Breast epithelium (tissue), 4 donors: ENCODE results near the gene FYN. TPM values are rescaled to one million over a fixed set of nuclear protein-coding genes. Genes with fewer than 3 reads are reported as not detected.

Experiments
- DNase-seq, 2 donors: peaks; one replicate each; pipeline ENCODE4 v3.0.0-alpha.2; 2019; ENCODE audit warnings: low spot score in 2 of 2
- H3K27ac ChIP-seq, 2 donors: fragments of 200-600 bp; sonication (generic) in 1 of 2; one replicate each; pipeline ENCODE4 v1.5.1; 2016 to 2019; ENCODE audit warnings: mild to moderate bottlenecking in 1 of 2
- H3K27me3 ChIP-seq, 2 donors: fragments of 200-600 bp; sonication (generic) in 1 of 2; one replicate each; pipeline versions ENCODE4 v1.5.1 to v1.6.0; 2017 to 2019; ENCODE audit warnings: control low read depth in 1 of 2, mild to moderate bottlenecking in 1 of 2
- H3K36me3 ChIP-seq: fragments of 200-600 bp; one replicate; pipeline ENCODE4 v1.5.1; 2019
- H3K4me1 ChIP-seq, 2 donors: fragments of 200-600 bp; sonication (generic); one replicate each; pipeline ENCODE4 v1.5.1; 2016 to 2019; ENCODE audit warnings: control low read depth in 1 of 2
- H3K4me3 ChIP-seq, 3 donors: fragments of 200-600 bp; sonication (generic); 1 replicate in 2 of 3; 2 replicates in 1 of 3; pipeline ENCODE4 v1.5.1; 2016 to 2019; ENCODE audit warnings: mild to moderate bottlenecking in 3 of 3, moderate library complexity in 2 of 3
- H3K9me3 ChIP-seq, 2 donors: fragments of 200-600 bp; sonication (generic) in 1 of 2; one replicate each; pipeline ENCODE4 v1.5.1; 2016 to 2019; ENCODE audit warnings: control low read depth in 1 of 2
- CTCF ChIP-seq, 3 donors: fragments of 450-650 bp; IDR thresholded peaks; one replicate each; pipeline ENCODE4 v1.5.1; 2016 to 2017; ENCODE audit warnings: antibody characterized with exemption in 3 of 3, mild to moderate bottlenecking in 3 of 3, moderate library complexity in 3 of 3
- POLR2A ChIP-seq: fragments of 450-650 bp; IDR thresholded peaks from one replicate; pipeline ENCODE4 v1.6.1; 2016; ENCODE audit warnings: antibody characterized with exemption, mild to moderate bottlenecking, moderate library complexity
- POLR2AphosphoS5 ChIP-seq, 3 donors: sonication (generic); formaldehyde crosslinking; IDR thresholded peaks; one replicate each; pipeline ENCODE4 v1.6.1; 2017; ENCODE audit warnings: antibody characterized with exemption in 3 of 3
- intact Hi-C: fragments of 100-400 bp; cut with DNase I; formaldehyde crosslinking; loops from one replicate; pipeline ENCODE4 v1.15.1; 2023; ENCODE audit warnings: low total_unique reads
- total RNA-seq, 3 donors: library from RNA; depleted of rRNA; stranded (reverse); fragments of >200 nt; gene quantifications; one replicate each; pipeline ENCODE4 v1.1.0, GENCODE V29; 2016

FYN gene
- total RNA-seq, 3 donors from 2014 or later, result 44.8 to 209 (median 111) TPM

- DNase-seq, result peak in 1 of 2 donors; percentile 47
- H3K4me1 ChIP-seq, result no peaks in the 10 kb centered on the region
- no peaks in the 10 kb centered on the region for H3K36me3 ChIP-seq
- no peaks in the 10 kb centered on the region for H3K27me3 ChIP-seq
- no peak overlapping the region for H3K27ac ChIP-seq
- H3K4me3 ChIP-seq, result no peak overlapping the region
- H3K9me3 ChIP-seq, result no peaks in the 10 kb centered on the region
- TF ChIP-seq POLR2AphosphoS5 (IDR thresholded peaks at IDR 0.05), result no peak
- TF ChIP-seq POLR2A, result no peak
- TF ChIP-seq CTCF (IDR thresholded peaks at IDR 0.05), result no peak
- intact Hi-C loops, result no loop called here
These were observed 193.1 kb downstream of the FYN start for GRCh38 chr6:111680015-111680712.

GRCh38 chr6:111679126-111679858 lies 194.0 kb downstream of the FYN start:
- no peaks in the 10 kb centered on the region for H3K9me3 ChIP-seq
- H3K4me1 ChIP-seq, result no peaks in the 10 kb centered on the region
- H3K27me3 ChIP-seq, result no peaks in the 10 kb centered on the region
- DNase-seq, result no peak
- H3K27ac ChIP-seq, result no peak overlapping the region
- intact Hi-C loops, result no loop called here
- H3K4me3 ChIP-seq, result no peak overlapping the region
- H3K36me3 ChIP-seq, result no peaks in the 10 kb centered on the region
- no peak for TF ChIP-seq POLR2A
- no peak for TF ChIP-seq CTCF (IDR thresholded peaks at IDR 0.05)
- TF ChIP-seq POLR2AphosphoS5 (IDR thresholded peaks at IDR 0.05), result no peak

- Histone ChIP-seq H3K36me3 (no peaks in the 10 kb centered on the region), H3K27me3 (no peaks in the 10 kb centered on the region), H3K4me3 (no peak overlapping the region), H3K4me1 (no peaks in the 10 kb centered on the region), H3K9me3 (no peaks in the 10 kb centered on the region), H3K27ac (no peak overlapping the region)
- no peak for TF ChIP-seq CTCF (IDR thresholded peaks at IDR 0.05)
- no peak for TF ChIP-seq POLR2AphosphoS5 (IDR thresholded peaks at IDR 0.05)
- no peak for TF ChIP-seq POLR2A
- no peak for DNase-seq
- intact Hi-C loops, result no loop called here
These were observed 195.8 kb downstream of the FYN start for GRCh38 chr6:111677249-111677990.

- DNase-seq, result no peak
- Histone ChIP-seq H3K27ac (no peak overlapping the region), H3K9me3 (no peaks in the 10 kb centered on the region), H3K4me1 (no peaks in the 10 kb centered on the region), H3K36me3 (no peaks in the 10 kb centered on the region), H3K4me3 (no peak overlapping the region), H3K27me3 (no peaks in the 10 kb centered on the region)
- intact Hi-C loops, result no loop called here
- TF ChIP-seq POLR2AphosphoS5 (IDR thresholded peaks at IDR 0.05) (no peak), POLR2A (no peak), CTCF (IDR thresholded peaks at IDR 0.05) (no peak)
These were observed 196.9 kb downstream of the FYN start for GRCh38 chr6:111676383-111676782.

- Histone ChIP-seq H3K9me3 (no peaks in the 10 kb centered on the region), H3K27ac (no peak overlapping the region), H3K4me1 (no peaks in the 10 kb centered on the region), H3K27me3 (no peaks in the 10 kb centered on the region), H3K36me3 (no peaks in the 10 kb centered on the region), H3K4me3 (no peak overlapping the region)
- DNase-seq, result no peak
- no peak for TF ChIP-seq CTCF (IDR thresholded peaks at IDR 0.05)
- no peak for TF ChIP-seq POLR2AphosphoS5 (IDR thresholded peaks at IDR 0.05)
- TF ChIP-seq POLR2A, result no peak
- intact Hi-C loops, result no loop called here
These were observed 198.4 kb downstream of the FYN start for GRCh38 chr6:111674883-111675282.
